COLO829 (cell line): ENCODE measurements around the gene RNF20.

Experiments
- DNase-seq: peaks from one replicate; pipeline ENCODE4 v3.0.0; 2012; ENCODE audit warnings: low spot score

RNF20 gene

DNA sequence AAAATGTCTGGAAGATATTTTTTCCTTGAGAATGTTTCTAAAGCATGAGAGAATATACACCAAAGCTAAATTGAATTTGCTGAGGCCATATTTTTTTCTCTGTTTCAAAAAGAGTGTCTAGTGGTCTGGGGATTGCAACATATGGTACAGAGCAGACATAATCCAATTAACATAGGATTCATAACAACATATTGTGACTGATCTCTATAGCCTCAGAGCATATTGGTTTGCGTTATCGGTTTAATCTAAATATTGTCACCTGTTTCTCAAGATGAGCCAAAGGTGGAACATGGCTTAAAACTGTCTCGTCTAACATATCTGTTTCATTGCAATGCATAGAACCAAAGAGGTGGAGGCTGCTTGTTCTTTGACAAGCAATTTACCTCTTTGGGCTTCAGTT is 57.2 kb downstream of the RNF20 start:
- DNase-seq = no peak

DNA sequence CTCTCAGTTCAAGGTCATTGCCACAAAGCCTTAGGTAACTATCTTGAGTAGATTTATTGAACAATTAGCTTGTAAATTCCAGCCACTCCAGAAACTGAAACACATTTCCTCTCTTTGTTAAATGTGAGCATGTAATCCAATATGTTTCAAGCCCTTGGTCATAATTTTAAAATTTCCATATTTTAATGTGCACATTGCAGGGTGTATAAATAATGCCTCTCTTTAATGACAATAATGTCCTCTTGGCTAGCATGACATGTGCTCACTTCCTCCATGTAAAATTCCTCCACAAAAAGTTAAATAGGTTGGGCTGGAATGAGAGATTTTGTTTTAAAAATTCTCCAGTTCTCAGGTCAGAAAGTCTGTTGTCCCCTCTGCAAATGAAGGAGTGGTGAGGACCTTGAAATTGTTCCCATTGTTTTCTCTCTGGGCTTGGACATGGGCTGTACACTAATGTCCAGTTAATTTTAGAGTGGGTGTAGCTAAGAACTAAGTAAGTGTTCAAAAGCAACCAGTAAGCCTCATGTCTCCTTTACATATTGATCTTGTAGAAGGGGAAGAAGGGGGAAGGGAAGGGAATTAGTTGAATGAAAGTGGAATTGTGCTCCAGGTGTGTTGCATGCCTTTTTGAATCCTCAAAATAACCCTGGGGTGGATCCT is 58.3 kb downstream of the RNF20 start:
- DNase-seq = no peak

DNA sequence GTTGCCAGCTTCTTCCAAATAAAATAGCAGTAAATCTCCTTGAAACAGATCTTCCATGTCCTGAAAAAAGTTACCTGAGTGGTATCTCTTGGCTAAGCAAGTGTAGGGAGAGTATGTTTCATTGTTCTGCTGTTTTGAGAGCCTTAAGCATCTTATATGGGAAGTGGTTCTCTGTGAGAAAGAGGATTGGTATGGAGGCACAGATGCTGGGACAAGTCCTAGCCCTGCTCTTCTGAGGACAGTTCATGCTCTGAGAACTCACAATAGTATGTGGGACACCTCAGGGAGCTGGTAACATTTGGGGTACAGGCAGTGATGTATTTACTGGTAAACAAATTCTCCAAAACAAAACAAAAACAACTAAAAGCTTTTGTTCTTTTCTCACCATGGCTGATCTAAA is 59.1 kb downstream of the RNF20 start:
- DNase-seq = no peak

DNA sequence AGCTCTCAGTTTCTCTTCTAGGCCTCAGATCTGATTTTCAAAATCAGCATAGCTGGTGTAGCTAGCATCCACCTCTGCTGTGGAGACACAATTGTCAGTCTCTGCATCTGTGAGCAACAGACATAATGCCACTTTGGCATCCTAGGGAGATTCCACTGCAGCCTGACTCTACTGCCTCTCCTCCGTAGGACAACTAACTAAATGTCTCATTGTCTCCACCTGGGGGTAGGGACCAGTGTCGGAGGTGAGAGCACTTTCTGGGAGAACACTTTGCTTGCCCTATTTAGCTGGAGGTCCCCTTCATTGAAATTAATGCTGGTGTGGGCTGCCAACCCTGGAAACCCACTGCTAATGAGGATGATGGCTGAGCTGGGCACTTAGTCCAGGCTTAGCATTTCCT is 59.7 kb downstream of the RNF20 start:
- no peak for DNase-seq

DNA sequence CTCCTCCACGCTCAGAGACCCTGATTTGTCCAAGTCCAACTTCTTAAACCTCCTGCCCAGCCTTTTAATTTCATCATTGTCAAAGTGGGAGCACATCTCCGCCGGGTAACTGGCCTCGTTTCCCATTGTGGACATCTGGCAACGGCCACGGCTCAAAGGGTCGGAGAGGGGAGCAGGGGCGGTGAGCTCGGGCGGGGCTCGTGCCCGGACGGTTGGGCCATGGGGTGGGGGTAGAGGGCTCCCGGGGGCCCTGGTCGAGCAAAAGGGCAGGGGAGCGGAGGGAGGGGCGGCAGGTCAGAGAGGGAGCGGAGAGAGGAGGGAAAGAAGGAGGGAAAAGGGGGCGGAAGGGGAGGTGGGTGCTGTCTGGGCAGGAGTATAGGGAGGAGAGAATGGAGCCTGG is 61.1 kb downstream of the RNF20 start, which contains the start of gene PPP3R2:
Gene PPP3R2 (minus strand): TSS at position 174 of the 400 bp plus-strand sequence. CDS start 48 bp downstream, at position 126.
- no peak for DNase-seq

DNA sequence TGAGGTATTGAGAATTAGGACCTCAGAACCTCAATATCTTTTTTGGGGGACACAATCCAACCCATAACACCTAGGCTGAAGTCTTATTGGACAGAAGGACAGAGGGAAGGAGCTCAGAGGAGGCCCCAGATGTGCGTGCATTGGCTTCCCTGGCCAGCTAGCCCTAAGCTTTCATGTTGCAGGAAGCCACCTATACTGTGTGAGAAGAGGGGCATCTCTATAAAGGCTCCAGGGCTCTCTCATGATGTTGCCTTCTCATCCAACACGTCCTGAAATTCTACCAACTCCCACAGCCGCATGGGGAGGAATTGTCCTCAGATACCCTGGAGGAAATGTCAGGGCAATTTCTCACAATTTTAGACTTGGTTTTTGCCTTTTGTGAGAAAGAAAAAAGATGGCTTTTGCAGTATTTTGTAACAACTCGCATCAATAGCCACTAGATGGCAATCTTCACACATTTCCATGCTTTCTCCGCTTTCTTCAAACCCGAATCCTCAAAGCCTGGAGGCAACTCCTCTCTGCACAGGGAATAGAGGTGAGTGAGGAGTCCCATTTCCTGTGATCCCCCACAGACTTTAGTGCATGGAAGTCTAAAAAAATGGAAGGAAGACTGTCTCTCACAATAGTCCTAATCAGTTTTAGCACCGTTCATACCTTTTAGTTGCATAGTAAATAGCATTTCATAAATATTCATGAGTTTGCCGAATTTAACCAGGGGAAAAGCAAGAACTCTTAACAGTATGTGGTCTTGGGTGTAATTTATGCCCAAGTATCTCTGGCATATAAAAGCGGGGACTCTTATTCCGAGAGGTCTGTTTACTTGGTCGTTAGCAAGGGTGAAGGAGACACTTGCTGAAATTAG is 68.5 kb downstream of the RNF20 start:
- DNase-seq = peak; percentile 89

DNA sequence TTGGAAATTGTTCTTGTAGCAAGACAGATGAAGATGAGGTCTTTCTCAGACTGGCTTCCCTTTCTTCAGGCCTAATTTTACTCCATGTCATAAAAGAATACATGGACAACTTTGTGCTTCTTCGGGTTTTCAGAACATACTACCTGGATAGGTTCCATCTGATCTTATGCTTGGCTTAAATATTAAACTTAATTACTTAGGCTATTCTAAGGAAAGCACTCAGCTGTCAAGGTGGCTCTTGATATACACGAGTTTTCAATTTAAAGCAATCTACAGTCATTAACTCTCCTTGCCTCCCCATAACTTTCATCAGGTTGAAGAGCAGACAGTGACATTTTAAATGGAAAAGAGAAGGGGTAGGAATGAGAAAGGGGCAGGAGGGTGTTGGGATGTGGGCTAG is 70.6 kb downstream of the RNF20 start:
- no peak for DNase-seq

DNA sequence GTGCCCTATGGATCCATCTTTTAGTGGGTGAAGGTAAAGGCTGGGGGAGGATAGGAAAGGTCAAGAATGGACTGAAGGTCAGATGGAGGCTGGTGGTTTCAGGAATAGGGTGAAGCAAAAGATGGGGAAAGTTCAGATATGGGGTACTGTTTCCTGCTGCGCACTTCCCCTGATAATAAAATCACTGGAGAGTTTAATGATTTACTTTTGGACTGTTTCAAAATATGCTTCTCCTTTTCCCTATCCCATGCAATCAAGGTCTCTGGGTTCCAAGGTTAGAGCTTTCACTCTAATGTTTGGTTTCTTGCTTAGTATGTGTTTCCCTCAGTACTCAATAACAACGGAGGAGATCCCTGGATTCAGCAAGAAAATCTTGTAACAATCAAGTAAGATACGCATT is 71.9 kb downstream of the RNF20 start:
- DNase-seq = no peak
